GM12864 (cell line): ENCODE measurements around the gene DENND2D.

ENCODE experiments used
- DNase-seq: peaks from one replicate; pipeline ENCODE4 v3.0.0-alpha.2; 2011; ENCODE audit warnings: low read depth
- H3K4me3 ChIP-seq: 2 replicates; pipeline ENCODE4 v1.5.1; 2011; ENCODE audit warnings: mild to moderate bottlenecking, low read depth, low read length, control low read depth
- TF ChIP-seq, protein P1 (sequence below): IDR thresholded peaks from 2 replicates; pipeline ENCODE4 v1.5.1; 2011; ENCODE audit warnings: low read depth, mild to moderate bottlenecking, moderate library complexity, low read length, control low read depth, inconsistent platforms; ENCODE audit errors: missing control alignments

The DENND2D gene

DNA sequence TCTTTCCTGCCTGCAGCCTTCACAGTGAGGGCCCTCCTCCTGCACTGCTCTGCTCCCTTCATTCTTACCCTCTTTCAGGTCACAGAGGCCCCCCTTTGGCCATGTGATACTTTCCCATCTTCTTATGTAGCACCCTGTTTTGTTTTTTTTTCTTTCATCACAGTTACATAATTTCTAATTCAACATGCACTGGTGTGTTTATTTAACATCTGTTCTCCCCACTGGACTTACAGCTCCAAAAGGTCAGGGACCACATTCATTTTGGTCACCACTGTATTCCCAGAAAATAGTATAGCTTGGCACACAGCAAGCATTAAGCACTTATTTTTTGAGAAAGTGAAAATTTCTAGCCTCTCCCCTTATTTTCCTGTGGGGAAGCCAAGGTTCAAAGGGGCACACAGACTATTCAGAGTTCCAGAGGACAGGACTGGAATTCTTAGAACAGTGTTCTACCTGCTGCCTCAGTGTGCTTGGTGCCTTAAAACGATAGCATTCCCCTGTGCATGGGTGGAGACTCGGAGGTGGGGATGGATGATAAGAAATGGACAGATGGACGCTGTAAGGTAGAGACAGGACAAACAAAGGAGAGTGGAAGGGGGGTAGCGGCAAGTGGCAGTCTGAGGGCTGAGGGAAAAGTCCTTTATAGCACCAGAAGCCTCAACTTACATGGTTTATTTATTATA, 5.3 kb downstream of the DENND2D start:
- no peak overlapping the region for H3K4me3 ChIP-seq
- DNase-seq, result no peak
- TF ChIP-seq, protein P1, sequence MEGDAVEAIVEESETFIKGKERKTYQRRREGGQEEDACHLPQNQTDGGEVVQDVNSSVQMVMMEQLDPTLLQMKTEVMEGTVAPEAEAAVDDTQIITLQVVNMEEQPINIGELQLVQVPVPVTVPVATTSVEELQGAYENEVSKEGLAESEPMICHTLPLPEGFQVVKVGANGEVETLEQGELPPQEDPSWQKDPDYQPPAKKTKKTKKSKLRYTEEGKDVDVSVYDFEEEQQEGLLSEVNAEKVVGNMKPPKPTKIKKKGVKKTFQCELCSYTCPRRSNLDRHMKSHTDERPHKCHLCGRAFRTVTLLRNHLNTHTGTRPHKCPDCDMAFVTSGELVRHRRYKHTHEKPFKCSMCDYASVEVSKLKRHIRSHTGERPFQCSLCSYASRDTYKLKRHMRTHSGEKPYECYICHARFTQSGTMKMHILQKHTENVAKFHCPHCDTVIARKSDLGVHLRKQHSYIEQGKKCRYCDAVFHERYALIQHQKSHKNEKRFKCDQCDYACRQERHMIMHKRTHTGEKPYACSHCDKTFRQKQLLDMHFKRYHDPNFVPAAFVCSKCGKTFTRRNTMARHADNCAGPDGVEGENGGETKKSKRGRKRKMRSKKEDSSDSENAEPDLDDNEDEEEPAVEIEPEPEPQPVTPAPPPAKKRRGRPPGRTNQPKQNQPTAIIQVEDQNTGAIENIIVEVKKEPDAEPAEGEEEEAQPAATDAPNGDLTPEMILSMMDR, result no peak

DNA sequence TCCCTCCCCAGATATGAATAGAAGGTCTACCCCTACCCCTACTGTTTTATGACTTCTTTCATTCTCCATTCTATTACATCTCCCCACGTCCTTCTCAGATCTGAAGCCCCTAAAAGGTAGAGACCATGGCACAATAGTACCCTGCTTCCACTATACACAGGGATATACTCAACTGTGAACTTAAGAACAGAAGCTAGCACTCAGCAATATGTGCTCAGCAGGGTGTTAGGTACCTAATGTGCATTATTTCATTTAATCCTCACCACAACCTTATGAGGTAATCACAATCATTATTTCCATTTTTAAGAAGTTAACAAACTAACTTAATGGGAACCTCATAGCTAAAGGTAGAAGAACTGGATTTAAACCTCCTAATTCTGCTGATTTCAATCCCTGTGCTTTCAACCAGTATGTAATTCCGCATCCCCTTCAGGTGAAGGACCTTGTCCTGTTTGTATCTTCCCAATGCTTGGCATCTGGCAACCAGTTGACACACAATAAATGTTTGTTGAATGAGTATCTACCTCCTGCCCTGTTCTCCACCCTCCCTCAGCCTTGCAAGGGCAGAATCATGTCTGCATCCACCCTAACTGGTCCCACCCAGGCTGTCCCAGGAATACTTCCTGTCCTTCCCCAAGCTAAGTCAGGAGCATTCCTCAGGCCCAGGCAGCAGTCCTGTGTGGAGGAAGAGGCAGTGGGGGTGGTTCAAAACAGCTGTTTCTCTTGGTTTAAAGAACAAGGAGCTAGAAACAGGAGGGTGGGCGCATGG, 6.5 kb downstream of the DENND2D start:
- DNase-seq, result no peak
- TF ChIP-seq, protein P1, result no peak
- H3K4me3 ChIP-seq, result no peak overlapping the region

DNA sequence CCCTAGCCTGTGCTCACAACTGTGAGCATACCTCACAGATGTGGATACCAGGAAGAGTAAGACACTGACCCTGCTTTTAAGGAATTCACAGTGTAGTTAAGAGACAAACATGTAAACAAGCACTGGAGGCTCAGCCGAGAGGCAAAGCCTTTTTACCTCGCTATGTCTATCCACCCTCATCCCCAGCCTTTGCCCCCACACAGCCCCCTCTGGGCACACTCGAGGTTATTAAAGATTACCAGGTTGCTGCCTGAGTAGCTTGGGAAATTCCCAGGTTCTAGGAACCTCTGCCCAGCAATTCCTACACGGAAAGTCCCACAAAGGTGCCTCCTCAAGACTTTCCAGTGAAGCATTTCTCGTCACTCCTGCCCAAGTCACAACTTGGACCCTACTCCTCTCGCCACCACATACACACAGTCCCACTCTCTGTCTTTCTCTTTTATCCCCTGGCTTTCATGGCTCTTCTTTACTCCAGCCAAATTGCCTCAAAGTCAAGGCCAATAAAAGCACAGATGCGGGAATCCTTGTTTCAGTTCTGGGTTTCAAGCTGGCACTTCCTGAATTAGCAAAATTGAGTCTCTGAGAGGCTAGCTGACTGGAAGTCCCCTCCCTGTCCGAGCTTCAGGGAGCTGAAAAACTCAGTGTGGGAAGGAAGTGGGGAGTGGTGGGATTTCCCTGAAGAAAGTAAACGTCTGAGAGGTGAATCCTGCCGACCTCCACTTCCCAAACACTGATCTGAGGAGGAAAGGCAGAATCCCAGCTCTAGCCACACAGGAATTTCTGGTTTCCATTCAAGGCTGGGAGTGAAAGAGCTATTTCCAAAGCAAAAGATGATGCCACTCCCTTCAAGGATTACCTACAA, 7.6 kb downstream of the DENND2D start:
- TF ChIP-seq, protein P1, result no peak
- H3K4me3 ChIP-seq, result no peak overlapping the region
- DNase-seq, result no peak

DNA sequence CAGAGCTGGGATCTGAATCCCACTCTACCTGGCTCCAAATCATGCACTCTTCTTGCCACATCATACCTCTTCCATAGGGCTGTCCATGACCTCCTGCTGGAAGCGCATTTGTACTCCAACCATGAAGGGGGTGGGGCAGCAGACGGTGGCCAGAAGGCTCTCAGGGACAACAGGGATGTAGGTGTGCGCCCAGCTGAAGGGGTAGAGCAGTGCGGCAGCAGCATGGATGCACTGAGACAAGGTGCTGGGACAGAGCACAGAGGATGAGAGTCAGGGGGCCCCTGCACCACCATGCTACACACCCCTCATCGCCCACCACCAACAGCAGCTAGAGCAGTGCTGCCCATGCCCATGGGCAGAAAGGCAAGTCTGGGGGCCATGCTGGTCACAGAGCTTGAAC, 8.4 kb downstream of the DENND2D start:
- no peak overlapping the region for H3K4me3 ChIP-seq
- TF ChIP-seq, protein P1, result no peak
- DNase-seq, result no peak

DNA sequence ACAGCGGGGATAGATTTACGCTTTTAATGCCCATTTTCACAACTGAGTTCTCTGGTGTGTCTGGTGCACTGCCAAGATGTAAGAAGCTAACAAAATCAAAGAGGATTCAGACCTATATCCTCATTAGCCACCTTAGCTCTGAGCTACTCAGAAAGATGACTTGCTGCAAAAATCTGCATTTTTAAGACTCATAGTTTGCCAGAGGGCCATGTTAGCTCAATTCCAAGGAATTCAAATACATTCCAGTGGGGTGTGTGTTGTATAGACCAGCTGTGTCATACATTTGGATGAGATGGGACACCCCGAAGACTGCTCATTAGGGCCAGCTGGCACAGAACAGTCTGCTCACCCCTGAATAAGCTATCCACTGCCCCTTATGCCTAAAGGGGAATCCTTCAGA, 8.9 kb downstream of the DENND2D start:
- H3K4me3 ChIP-seq, result no peak overlapping the region
- TF ChIP-seq, protein P1, result no peak
- no peak for DNase-seq

DNA sequence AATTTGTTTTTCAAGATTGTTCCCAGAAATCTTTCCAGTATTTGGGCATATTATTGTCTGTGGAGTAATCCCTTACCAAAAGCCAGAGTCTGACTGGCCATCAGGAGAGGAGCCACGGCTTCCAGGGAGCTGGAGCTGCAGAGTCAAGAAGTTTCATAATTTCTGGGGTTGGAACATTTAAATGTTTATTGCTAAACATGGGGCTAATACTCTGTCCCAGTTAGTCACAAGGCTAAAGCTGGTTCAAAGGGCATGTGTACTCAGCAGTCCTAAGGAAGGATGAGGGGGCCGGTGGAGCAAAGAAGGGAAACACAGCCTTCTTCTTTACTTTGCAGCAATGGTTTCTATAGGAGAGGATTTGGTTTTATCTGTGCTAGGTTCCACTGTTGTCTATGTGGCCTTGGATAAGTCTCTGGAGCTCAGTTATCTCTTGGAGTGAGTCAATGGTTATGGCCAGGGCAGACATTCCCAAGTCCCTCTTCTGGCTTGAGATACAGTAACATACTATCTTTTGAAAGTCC, 9.5 kb downstream of the DENND2D start:
- no peak overlapping the region for H3K4me3 ChIP-seq
- TF ChIP-seq, protein P1, result no peak
- no peak for DNase-seq
